Astrocyte of the spinal cord (primary cell): ENCODE results near the gene CTIF.

Experiments
- DNase-seq: peaks from one replicate; pipeline ENCODE4 v3.0.0; 2011; ENCODE audit warnings: low read depth, low spot score
- H3K4me3 ChIP-seq: 2 replicates; pipeline ENCODE4 v1.5.1; 2011; ENCODE audit warnings: low read depth, mild to moderate bottlenecking, low read length, moderate library complexity
- CTCF ChIP-seq: IDR thresholded peaks from 2 replicates; pipeline ENCODE4 v1.5.1; 2012; ENCODE audit warnings: low read depth, mild to moderate bottlenecking, low read length, inconsistent platforms
- in situ Hi-C: cut with HindIII; loops from 2 replicates; pipeline ENCODE4 v1.10.0; 2017; ENCODE audit warnings: low sequenced_read_pairs

CTIF gene

GRCh38 chr18:48675352-48675761 lies 136.5 kb downstream of the CTIF start:
- no peak overlapping the region for H3K4me3 ChIP-seq
- TF ChIP-seq CTCF, result peak; percentile 92
- in situ Hi-C loops, result no loop called here
- peak; percentile 83 for DNase-seq

- no peak for TF ChIP-seq CTCF
- in situ Hi-C loops, result no loop called here
- DNase-seq, result no peak
- H3K4me3 ChIP-seq, result no peak overlapping the region
Measured at GRCh38 chr18:48675912-48676311, 137.1 kb downstream of the CTIF start.

GRCh38 chr18:48676346-48676745 lies 137.5 kb downstream of the CTIF start:
- no peak for DNase-seq
- H3K4me3 ChIP-seq, result no peak overlapping the region
- TF ChIP-seq CTCF, result no peak
- in situ Hi-C loops, result no loop called here

GRCh38 chr18:48676756-48677368 lies 138.0 kb downstream of the CTIF start:
- no peak overlapping the region for H3K4me3 ChIP-seq
- TF ChIP-seq CTCF, result peak; percentile 86
- in situ Hi-C loops, result no loop called here
- DNase-seq, result peak; percentile 57

GRCh38 chr18:48678237-48679115 lies 139.6 kb downstream of the CTIF start:
- in situ Hi-C loops, result no loop called here
- no peak for DNase-seq
- no peak for TF ChIP-seq CTCF
- no peak overlapping the region for H3K4me3 ChIP-seq

GRCh38 chr18:48679236-48679635 lies 140.4 kb downstream of the CTIF start:
- in situ Hi-C loops, result no loop called here
- no peak for DNase-seq
- no peak overlapping the region for H3K4me3 ChIP-seq
- no peak for TF ChIP-seq CTCF
